GM19023 (cell line): ENCODE results near the gene YEATS2.
"Not testable (repeated sequence)": the region's sequence is repeated elsewhere in the genome, so short reads cannot be mapped to it uniquely, and the experiment has no call there.

Experiments used
- ATAC-seq: cut with Tn5 transposase; IDR thresholded peaks from one replicate; pipeline ENCODE4 v1.9.1; 2021; ENCODE audit warnings: mild to moderate bottlenecking, moderate library complexity; ENCODE audit not compliant: unreplicated experiment

YEATS2 gene

DNA sequence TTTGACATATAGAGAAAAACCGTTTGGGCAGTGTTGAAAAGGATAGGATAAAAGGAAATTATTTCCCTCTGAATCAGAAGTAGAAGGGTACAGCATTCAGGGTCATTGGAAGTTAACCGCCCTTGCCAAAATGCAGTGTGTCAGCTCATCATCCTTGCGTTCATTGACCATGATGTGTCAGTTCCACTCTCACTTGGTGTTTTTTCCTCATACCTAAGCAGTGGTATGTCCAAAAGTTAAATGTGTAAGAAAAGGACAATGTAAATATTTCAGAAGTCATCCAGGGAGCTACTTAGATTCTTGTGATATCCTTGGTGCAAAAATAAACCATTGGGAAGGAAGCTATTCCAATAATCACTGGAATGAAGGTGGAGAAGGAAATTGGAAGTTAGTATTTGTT is 77.0 kb downstream of the YEATS2 start:
- no peak for ATAC-seq

DNA sequence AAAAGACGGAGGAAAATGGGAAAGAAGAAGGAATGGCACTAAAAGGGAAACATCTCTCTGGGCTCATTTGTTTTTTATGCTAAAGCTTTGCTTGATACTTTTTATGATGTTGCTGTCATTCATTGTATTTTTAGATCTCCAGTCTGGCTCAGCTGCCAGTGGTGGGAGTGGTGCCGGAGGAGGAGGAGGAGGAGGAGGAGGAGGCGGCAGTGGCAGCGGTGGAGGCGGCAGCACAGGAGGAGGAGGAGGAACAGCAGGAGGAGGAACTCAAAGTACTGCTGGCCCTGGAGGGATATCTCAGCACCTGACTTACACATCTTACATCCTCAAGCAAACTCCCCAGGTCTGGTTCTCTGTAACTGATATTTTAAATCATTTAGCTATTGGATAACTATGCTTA is 78.2 kb downstream of the YEATS2 start:
- no peak for ATAC-seq

- ATAC-seq, result not testable (repeated sequence)
Measured at GRCh38 chr3:183776451-183776850, 78.9 kb downstream of the YEATS2 start.

DNA sequence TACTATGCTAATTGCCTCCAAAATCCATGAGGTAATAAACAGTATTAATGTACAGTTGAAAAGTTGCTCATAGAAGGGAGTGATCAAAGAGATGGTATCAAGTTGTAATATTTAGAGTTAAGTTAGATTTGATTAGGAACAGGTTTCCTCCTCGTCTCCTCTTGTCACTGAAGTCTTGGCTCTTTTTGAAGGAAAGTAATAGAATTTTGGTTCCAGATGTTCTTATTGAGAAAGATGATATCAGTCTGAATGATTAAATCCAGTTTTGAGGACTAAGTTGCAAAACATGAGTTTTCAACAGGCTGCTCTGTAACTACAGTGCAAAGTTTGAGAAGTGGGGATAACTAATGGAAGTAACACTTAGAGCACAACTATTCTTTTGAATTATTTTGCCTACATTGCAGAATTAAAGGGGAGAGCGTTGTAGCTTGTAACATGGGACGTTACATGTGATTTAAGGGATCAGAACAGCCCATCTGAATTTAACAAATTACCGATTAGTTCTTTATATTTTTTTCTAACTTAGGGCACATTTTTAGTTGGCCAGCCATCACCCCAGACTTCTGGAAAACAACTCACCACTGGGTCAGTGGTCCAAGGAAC is 79.5 kb downstream of the YEATS2 start:
- ATAC-seq, result no peak

- ATAC-seq, result no peak
Measured at GRCh38 chr3:183779896-183780465, 82.4 kb downstream of the YEATS2 start.

- no peak for ATAC-seq
Measured at GRCh38 chr3:183781246-183781645, 83.6 kb downstream of the YEATS2 start.

GRCh38 chr3:183782576-183783276 is 85.1 kb downstream of the YEATS2 start:
- ATAC-seq, result no peak

DNA sequence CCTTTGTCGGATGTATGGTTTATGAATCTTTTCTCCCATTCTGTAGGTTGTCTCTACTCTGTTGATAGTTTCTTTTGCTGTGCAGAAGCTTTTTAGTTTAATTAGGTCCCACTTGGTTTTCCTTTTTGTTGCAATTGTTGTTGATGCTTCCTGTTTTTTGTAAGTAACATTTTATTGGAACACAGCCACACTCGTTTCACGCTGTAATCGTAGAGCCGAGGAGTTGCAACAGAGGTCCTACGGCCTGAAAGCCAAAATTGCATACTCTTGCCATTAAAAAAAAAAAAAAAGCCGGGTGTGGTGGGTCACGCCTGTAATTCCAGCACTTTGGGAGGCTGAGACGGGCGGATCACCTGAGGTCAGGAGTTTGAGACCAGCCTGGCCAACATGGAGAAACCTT is 86.9 kb downstream of the YEATS2 start:
- ATAC-seq, result not testable (repeated sequence)

DNA sequence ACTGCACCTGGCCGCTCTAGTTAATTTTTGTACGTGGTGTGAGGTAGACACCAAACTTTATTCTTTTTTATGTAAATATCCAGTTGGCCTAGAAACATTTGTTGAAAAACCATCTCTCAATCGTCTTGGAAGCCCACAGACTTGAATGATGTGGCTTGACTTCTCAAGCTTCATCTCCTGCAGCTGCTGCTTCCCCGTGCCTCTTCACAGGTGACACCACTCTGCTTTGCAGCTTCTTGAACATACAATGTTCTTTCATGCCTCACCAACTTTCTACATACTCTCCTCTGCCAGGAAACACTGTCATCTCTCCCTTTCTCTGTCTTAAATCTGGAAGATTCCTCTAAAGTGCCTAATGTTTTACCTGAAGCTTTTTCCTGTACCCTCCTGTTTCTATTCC is 92.2 kb downstream of the YEATS2 start:
- ATAC-seq, result no peak

- no peak for ATAC-seq
Measured at GRCh38 chr3:183790700-183791099, 93.1 kb downstream of the YEATS2 start.

DNA sequence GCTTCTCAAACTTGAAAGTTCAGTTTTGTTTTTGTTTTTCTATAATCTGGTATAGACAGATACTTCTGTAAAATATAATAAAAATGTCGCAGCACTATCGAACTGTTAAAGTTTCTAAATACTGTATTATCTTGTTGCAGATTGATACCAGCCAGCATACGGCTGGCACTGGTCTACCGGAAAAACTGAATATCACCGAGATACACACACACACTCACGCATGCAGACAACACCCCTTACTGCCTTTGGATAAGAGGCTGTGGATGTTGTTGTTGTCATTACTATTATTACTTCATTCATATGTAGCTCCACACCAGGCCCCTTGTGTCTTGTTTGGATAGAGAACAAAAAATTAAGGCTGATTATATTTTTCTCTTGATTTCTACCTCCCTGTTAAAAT is 95.4 kb downstream of the YEATS2 start:
- ATAC-seq, result no peak

GRCh38 chr3:183794452-183794851 is 96.9 kb downstream of the YEATS2 start:
- ATAC-seq, result no peak

- no peak for ATAC-seq
Measured at GRCh38 chr3:183796372-183796771, 98.8 kb downstream of the YEATS2 start.

- ATAC-seq, result no peak
Measured at GRCh38 chr3:183797996-183798395, 100.4 kb downstream of the YEATS2 start.

- ATAC-seq, result no peak
Measured at GRCh38 chr3:183799461-183799860, 101.9 kb downstream of the YEATS2 start.

GRCh38 chr3:183800243-183800863 is 102.8 kb downstream of the YEATS2 start:
- ATAC-seq, result no peak

GRCh38 chr3:183801601-183802000 is 104.0 kb downstream of the YEATS2 start:
- ATAC-seq, result no peak

- ATAC-seq, result no peak
Measured at GRCh38 chr3:183802989-183803388, 105.4 kb downstream of the YEATS2 start.

DNA sequence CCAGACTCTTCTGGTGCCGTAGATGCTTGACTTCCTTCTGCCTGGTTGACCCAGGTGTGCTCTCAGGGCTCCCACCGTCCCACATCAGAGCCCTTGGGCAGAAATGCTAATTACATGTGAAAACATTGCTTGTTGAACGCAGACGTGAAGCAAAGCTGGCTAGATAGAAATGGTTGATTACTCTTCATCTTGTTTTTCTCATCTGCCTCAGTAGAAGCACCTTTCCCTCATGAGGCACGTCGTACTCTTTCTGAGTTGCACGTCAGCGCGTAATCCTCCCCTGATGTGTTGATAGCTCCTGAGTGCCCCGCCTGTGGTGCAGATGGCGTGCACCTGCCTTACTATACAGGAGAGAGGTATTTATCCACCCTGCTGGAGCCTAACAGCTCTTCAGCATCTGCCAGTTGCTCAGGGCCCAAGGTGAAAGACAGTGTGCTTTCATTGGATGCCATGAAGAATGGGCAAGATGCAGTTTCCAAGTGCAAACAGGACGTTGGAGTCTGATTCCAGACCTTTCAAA is 109.7 kb downstream of the YEATS2 start:
- ATAC-seq, result no peak

- ATAC-seq, result no peak
Measured at GRCh38 chr3:183807881-183808280, 110.3 kb downstream of the YEATS2 start.

GRCh38 chr3:183808355-183808754 is 110.8 kb downstream of the YEATS2 start:
- no peak for ATAC-seq

DNA sequence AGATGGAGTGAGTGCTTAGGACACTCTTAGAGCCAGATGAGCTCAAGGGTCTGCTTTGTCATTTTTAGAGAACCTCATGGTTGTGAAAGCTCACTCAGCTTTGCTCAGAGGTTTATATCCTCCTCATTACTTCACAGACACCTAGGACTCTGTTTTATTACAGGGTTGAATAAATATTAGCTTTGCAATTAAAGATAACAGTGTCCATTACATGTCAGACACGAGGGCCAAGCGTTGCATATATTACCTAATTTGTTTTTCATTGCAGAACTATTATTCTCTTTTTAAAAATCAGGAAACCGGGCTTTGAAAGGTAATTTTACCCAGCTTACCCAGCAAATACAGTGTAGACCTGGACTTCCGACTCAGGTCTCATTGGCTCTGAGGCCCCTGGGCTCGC is 111.7 kb downstream of the YEATS2 start:
- ATAC-seq, result no peak
